GM18526 (cell line): ENCODE data around the gene OPA3.

Experiments used
- POLR2A ChIP-seq: IDR thresholded peaks from 3 replicates; pipeline ENCODE4 v1.6.1; 2011; ENCODE audit not compliant: insufficient read length; ENCODE audit errors: extremely low read depth

Gene OPA3

GRCh38 chr19:45556835-45557234 lies 27.8 kb downstream of the OPA3 start:
- no peak for TF ChIP-seq POLR2A

GRCh38 chr19:45554481-45554880 lies 30.1 kb downstream of the OPA3 start:
- TF ChIP-seq POLR2A = no peak

- TF ChIP-seq POLR2A = no peak
These were observed 31.1 kb downstream of the OPA3 start for GRCh38 chr19:45553464-45553863.

GRCh38 chr19:45547965-45548609 lies 36.5 kb downstream of the OPA3 start:
- no peak for TF ChIP-seq POLR2A

- no peak for TF ChIP-seq POLR2A
These were observed 37.3 kb downstream of the OPA3 start for GRCh38 chr19:45547211-45547770.

GRCh38 chr19:45542234-45542668 lies 42.4 kb downstream of the OPA3 start:
- TF ChIP-seq POLR2A = no peak

- TF ChIP-seq POLR2A = no peak
These were observed 45.1 kb downstream of the OPA3 start for GRCh38 chr19:45539459-45539858.

GRCh38 chr19:45531349-45531748 lies 53.3 kb downstream of the OPA3 start:
- TF ChIP-seq POLR2A = no peak

- no peak for TF ChIP-seq POLR2A
These were observed 55.2 kb downstream of the OPA3 start for GRCh38 chr19:45529420-45529785.

- no peak for TF ChIP-seq POLR2A
These were observed 55.7 kb downstream of the OPA3 start for GRCh38 chr19:45528744-45529419.

GRCh38 chr19:45528149-45528743 lies 56.4 kb downstream of the OPA3 start:
- no peak for TF ChIP-seq POLR2A

GRCh38 chr19:45527731-45528130 lies 56.9 kb downstream of the OPA3 start:
- TF ChIP-seq POLR2A = no peak

- TF ChIP-seq POLR2A = no peak
These were observed 57.6 kb downstream of the OPA3 start for GRCh38 chr19:45526971-45527370.

GRCh38 chr19:45526143-45526542 lies 58.5 kb downstream of the OPA3 start:
- TF ChIP-seq POLR2A = no peak

- no peak for TF ChIP-seq POLR2A
These were observed 60.0 kb downstream of the OPA3 start for GRCh38 chr19:45524575-45525129.
